ENCODE results near the gene CCNY.

CCNY gene

DNA sequence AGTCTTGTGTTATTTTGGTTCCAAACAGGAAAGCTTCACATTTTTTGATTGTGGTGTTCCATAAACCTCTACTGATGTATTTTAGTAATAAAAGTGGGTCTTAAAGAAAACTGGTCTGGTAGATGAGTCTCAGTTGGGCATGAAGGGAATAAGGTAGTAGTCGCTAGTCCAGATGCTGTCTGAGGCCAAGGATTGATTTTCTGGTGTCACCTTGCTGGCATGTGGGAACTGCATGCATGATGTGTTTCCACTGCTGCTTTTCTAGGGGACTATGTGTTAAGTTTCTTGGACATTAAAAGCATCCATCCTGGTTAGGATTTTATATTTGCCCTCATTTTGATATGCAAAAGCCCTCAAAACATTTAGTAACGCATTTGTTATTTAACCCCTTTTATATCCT lies 145.1 kb downstream of the CCNY start:
- DNase-seq = no peak
- in situ Hi-C loops (cut with HindIII; ENCODE audit: low pct_ligation_motif_present, low pct_unique_long_range_greater_than_20kb, low sequenced_read_pairs) = no loop called here

- in situ Hi-C loops (cut with HindIII; ENCODE audit: low pct_ligation_motif_present, low pct_unique_long_range_greater_than_20kb, low sequenced_read_pairs) = no loop called here
- DNase-seq = no peak
These were observed 150.1 kb downstream of the CCNY start for GRCh38 chr10:35486297-35486990.

DNA sequence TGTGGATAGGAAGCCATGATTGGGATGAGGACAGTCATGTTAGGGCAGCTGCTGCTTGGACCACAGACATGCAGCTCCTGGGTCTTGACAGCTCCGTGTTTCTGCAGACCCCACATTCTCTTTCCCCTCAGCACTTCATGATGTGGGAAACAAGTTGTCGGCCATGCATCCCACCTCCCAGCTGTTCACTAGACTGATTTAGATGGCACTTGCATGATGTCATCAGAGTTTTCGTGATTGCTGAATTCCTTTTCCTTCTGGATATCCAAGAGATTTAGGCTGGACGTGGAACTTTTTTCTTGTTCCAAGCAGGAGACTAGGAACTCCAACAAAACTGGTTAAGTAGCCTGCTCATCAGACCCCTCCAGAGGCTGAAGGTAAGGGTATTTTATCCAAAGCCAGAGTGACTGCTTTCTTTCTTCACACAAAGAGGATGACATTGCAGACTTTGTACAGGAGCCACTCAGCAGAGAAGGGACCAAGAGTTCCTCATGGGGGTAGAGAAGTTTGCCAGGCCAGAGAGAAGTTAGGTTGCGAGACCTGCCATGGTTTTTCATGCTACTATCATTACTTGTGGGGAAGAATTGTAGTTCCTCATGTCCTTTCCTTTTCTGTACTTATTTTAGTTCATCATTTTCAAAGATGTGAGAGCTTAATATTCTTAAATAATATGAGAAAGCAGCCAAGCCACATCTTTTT lies 151.2 kb downstream of the CCNY start:
- in situ Hi-C loops (cut with HindIII; ENCODE audit: low pct_ligation_motif_present, low pct_unique_long_range_greater_than_20kb, low sequenced_read_pairs) = no loop called here
- DNase-seq = no peak

- in situ Hi-C loops (cut with HindIII; ENCODE audit: low pct_ligation_motif_present, low pct_unique_long_range_greater_than_20kb, low sequenced_read_pairs) = no loop called here
- DNase-seq = no peak
These were observed 151.9 kb downstream of the CCNY start for GRCh38 chr10:35488228-35488627.

DNA sequence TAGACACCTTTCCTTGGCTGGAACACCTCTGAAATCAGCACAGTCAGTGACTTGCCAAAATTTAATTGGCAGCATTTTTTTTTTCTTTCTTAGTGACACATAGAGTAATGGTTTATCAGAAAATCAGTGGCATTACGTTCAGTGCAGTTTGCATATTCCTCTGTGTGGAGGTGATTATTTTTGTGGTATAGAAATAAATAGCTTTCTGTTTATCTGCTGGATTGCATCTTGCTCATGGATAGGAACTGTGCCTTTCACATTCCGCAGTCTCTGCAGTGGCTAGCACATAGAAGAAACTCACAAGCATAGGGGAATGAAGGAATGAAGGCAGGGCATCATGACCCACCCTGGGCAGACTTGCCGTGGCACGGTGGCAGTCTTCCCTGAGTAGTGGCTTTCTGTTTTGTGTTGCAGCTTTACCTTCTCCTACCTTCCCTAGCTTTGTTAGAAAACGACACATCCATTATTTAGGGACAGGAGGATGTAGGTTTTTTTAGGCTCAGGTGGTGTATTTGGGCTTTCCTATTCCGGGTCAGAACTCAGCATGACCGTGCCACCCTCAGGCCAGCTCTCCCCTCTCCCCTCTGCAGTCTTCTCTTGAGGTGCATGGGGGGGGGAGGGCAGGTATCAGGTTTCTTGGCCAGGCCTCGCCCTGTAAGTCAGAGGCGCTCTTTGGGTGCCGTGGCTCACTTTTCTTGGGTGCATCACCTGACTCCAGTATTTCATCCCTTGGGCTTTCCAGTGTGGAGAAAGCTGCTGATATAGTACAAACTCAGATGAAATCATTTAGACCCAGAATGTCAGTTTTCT lies 156.3 kb downstream of the CCNY start:
- DNase-seq = no peak
- in situ Hi-C loops (cut with HindIII; ENCODE audit: low pct_ligation_motif_present, low pct_unique_long_range_greater_than_20kb, low sequenced_read_pairs) = no loop called here

DNA sequence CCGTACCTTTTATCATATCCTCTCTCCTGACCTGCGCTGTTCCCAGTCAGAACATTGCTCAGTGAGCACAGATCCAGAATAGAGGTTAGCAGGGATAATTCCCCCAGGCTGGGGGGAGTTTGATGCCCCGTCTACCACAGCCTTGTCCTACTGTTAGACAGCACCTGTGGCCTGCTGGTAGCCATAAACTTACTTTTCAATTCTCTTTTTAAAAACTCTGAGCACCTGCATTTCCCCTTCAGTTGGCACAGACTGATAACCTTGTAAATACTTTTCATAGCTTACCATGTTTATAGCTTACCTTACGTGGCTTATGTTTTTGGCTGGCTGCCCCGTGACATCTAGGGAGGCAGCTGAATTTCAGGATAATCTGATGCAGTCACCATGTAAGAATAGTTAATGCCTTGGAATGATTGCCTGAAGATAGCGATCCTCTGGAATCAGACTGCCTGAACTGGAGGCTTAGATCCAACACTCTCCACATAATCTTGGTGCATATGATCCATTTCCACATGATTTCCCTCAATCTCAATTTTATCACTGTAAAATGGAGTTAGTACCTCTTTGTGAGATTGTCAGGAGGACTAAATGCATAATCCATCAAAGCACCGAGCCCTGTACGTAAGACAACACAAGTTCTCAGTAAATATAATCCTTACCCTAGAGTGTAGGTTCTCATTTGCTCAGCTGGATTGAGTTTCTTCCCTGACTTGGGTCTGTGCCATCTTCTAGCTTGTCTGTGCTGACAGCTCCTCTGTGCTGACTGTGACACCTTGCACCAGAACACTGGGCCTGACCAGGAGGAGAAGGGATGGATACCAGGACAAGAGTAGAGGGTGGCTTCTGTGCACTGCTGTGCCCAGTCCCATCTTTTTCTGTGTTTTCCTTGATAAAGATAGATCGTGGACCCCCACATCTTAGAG lies 157.1 kb downstream of the CCNY start:
- no peak for DNase-seq
- in situ Hi-C loops (cut with HindIII; ENCODE audit: low pct_ligation_motif_present, low pct_unique_long_range_greater_than_20kb, low sequenced_read_pairs) = no loop called here

DNA sequence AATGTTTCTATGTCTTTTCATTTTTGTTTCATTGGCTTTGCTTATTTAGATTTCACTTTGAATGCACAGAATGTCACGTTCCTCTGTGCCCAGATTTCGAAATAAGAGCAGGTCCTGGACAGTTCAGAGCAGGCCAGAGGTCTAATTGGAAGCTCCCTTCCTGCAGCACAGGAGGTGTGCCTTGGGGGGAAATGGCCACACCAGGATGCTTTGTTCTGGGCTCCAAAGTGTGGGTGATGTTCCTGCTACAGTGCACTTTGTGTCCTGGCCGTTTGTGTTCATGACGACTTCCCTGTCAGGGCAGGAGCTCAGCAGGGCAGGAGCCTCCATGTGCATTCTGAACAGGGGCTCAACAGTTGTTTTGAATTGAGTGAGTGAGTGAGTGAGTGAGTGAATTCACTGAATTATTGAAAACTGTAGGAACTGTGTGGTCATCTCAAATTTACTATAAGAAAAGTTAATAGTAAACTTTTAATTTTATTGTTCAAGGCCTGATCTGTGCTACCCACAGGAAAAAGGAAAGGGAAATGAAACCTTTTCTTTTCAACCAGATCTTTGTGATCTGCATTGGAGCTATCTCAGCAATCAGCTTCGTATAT lies 159.3 kb downstream of the CCNY start:
- no peak for DNase-seq
- in situ Hi-C loops (cut with HindIII; ENCODE audit: low pct_ligation_motif_present, low pct_unique_long_range_greater_than_20kb, low sequenced_read_pairs) = no loop called here

DNA sequence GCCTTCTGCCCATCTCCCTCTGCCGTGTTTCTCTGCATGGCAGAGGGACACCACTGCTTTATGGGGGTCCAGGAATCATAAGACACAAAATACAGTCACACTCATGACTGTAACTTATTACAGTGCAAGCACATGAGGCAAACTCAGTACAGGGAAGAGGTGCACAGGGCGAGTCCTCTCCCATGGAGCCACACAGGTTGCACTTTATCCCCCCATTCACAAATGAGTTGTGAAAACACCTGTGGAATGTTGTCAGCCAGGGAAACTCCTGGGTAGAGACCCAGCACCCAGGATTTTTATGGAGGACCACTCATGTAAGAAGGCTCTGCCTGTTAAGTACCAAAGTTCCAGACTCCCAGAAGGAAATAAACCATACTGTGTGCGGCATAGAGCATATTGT lies 161.6 kb downstream of the CCNY start:
- in situ Hi-C loops (cut with HindIII; ENCODE audit: low pct_ligation_motif_present, low pct_unique_long_range_greater_than_20kb, low sequenced_read_pairs) = no loop called here
- no peak for DNase-seq

- no peak for DNase-seq
- in situ Hi-C loops (cut with HindIII; ENCODE audit: low pct_ligation_motif_present, low pct_unique_long_range_greater_than_20kb, low sequenced_read_pairs) = no loop called here
These were observed 162.4 kb downstream of the CCNY start for GRCh38 chr10:35498693-35499092.

DNA sequence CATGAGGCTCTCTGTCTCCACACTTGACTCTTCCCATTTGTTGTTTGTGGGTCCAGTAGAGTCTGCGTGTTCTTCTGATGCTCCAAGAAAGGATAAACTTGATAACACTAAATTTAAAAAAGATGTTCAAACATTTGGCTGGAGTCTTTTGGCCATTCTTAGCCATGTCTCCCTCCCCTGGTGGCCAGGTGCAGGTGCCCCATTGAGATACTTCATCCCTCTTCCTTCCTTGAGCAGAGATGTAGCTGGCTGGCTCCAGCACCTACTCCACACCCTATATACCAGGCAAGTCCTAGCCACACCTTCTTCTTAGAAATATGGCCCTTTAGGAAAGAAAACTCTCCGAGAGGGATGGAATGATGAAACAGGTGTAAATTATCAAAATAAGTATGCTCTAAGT lies 165.6 kb downstream of the CCNY start:
- DNase-seq = no peak
- in situ Hi-C loops (cut with HindIII; ENCODE audit: low pct_ligation_motif_present, low pct_unique_long_range_greater_than_20kb, low sequenced_read_pairs) = no loop called here

- in situ Hi-C loops (cut with HindIII; ENCODE audit: low pct_ligation_motif_present, low pct_unique_long_range_greater_than_20kb, low sequenced_read_pairs) = no loop called here
- DNase-seq = no peak
These were observed 166.4 kb downstream of the CCNY start for GRCh38 chr10:35502692-35503091.

- in situ Hi-C loops (cut with HindIII; ENCODE audit: low pct_ligation_motif_present, low pct_unique_long_range_greater_than_20kb, low sequenced_read_pairs) = no loop called here
- no peak for DNase-seq
These were observed 167.3 kb downstream of the CCNY start for GRCh38 chr10:35503578-35503977.

- DNase-seq = no peak
- in situ Hi-C loops (cut with HindIII; ENCODE audit: low pct_ligation_motif_present, low pct_unique_long_range_greater_than_20kb, low sequenced_read_pairs) = no loop called here
These were observed 167.8 kb downstream of the CCNY start for GRCh38 chr10:35504132-35504531.

GRCh38 chr10:35505241-35505873 lies 169.0 kb downstream of the CCNY start:
- in situ Hi-C loops (cut with HindIII; ENCODE audit: low pct_ligation_motif_present, low pct_unique_long_range_greater_than_20kb, low sequenced_read_pairs) = no loop called here
- no peak for DNase-seq

- no peak for DNase-seq
- in situ Hi-C loops (cut with HindIII; ENCODE audit: low pct_ligation_motif_present, low pct_unique_long_range_greater_than_20kb, low sequenced_read_pairs) = no loop called here
These were observed 170.4 kb downstream of the CCNY start for GRCh38 chr10:35506741-35507140.

DNA sequence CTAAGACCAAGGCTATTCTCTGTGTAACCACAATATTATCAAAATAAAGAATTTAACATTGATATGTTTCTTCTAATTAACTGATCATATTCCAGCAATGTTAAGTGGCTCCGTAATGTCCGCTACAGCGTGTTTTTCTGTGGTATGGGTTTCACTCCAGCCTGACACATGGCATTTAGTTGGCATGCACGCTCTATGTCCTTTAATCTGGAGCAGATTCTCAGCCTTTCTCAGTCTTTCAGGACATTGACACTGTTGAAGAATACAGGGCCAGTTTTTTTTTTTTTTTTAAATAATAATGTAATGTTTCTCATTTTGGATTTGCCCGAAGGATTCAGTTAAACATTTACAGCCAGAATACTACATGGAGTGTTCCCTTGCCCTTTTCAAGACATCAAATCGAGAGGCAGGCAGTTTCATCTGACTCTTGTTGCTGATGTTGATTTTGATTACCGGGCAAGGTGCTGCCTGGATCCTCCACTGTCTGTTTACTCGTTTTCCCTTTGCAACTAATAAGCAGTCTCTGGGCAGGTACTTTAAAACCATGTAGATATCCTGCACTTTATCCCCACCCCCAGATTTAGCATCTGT lies 171.3 kb downstream of the CCNY start:
- DNase-seq = no peak

DNA sequence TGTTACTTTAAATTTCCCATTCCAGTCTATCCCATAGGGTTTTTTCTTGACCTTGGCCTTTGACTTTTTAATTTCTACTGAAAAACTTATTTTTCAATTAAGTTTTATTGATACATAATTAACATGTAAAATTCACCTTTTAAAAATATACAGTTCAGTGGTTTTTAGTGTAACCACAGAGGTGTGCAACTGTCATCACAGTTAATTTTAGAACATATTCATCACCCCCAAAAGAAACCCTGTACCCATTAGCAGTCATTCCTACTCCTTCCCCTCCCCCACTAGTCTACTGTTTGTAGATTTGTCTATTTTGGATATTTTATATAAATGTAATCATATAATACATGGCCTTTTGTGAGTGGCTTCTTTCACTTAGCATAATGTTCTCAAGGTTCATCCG lies 172.3 kb downstream of the CCNY start:
- DNase-seq = no peak
- in situ Hi-C loops (cut with HindIII; ENCODE audit: low pct_ligation_motif_present, low pct_unique_long_range_greater_than_20kb, low sequenced_read_pairs) = no loop called here

More for the DNA sequence above, 171.3 kb downstream of the CCNY start:
- in situ Hi-C loops (cut with HindIII; ENCODE audit: low pct_ligation_motif_present, low pct_unique_long_range_greater_than_20kb, low sequenced_read_pairs) = no loop called here
